GM23338 (cell line): ENCODE data around the gene MOSMO. TPM values are rescaled to one million over a fixed set of nuclear protein-coding genes. Genes with fewer than 3 reads are reported as not detected.
"Not testable (repeated sequence)": the region's sequence is repeated elsewhere in the genome, so short reads cannot be mapped to it uniquely, and the experiment has no call there.

Experiments used
- ATAC-seq: fragments of 200-7000 bp; cut with Tn5 transposase; 3 replicates; pipeline ENCODE4 v1.9.1; 2020
- DNase-seq: peaks from one replicate; pipeline ENCODE4 v3.0.0-alpha.2; 2015; ENCODE audit warnings: low spot score
- H2AFZ ChIP-seq: fragments of 200-600 bp; sonication (generic); 2 replicates; pipeline ENCODE4 v1.8.0; 2016; ENCODE audit warnings: antibody characterized with exemption, mild to moderate bottlenecking, moderate library complexity
- H3F3A ChIP-seq: fragments of 200-600 bp; sonication (generic); replicated peaks from 2 replicates; pipeline ENCODE4 v1.8.0; 2017; ENCODE audit warnings: antibody characterized with exemption, mixed run types, low read depth
- H3K27ac ChIP-seq: fragments of 200-600 bp; sonication (generic); 2 replicates; pipeline ENCODE4 v1.6.1; 2016; ENCODE audit warnings: low read depth
- H3K27me3 ChIP-seq: fragments of 200-600 bp; sonication (generic); 2 replicates; pipeline ENCODE4 v1.8.0; 2016; ENCODE audit warnings: mild to moderate bottlenecking, mixed run types, moderate library complexity; ENCODE audit not compliant: insufficient read depth
- H3K36me3 ChIP-seq: fragments of 200-600 bp; sonication (generic); 2 replicates; pipeline ENCODE4 v1.8.0; 2016; ENCODE audit warnings: mild to moderate bottlenecking; ENCODE audit not compliant: insufficient read depth
- H3K4me1 ChIP-seq: fragments of 200-600 bp; sonication (generic); 2 replicates; pipeline ENCODE4 v1.8.0; 2016; ENCODE audit warnings: mild to moderate bottlenecking, moderate library complexity; ENCODE audit not compliant: insufficient read depth
- H3K4me2 ChIP-seq: fragments of 200-600 bp; sonication (generic); 2 replicates; pipeline ENCODE4 v1.7.1; 2017; ENCODE audit warnings: mixed run types
- H3K4me3 ChIP-seq: fragments of 200-600 bp; sonication (generic); 2 replicates; pipeline ENCODE4 v1.6.1; 2016; ENCODE audit warnings: mixed run types
- H3K79me2 ChIP-seq: fragments of 200-600 bp; sonication (generic); replicated peaks from 2 replicates; pipeline ENCODE4 v1.8.0; 2017; ENCODE audit warnings: mild to moderate bottlenecking; ENCODE audit not compliant: insufficient read depth
- H3K9me2 ChIP-seq: fragments of 200-600 bp; sonication (generic); 2 replicates; pipeline ENCODE4 v1.8.0; 2017; ENCODE audit not compliant: insufficient read depth
- H4K20me1 ChIP-seq: fragments of 200-600 bp; sonication (generic); replicated peaks from 2 replicates; pipeline ENCODE4 v1.8.0; 2017; ENCODE audit warnings: mild to moderate bottlenecking; ENCODE audit not compliant: insufficient read depth
- H3K27ac Mint-ChIP-seq: 2 replicates; pipeline ENCODE4 v1.8.0; 2020; ENCODE audit warnings: inconsistent platforms, mild to moderate bottlenecking, moderate library complexity, mixed read lengths
- H3K27me3 Mint-ChIP-seq: 3 replicates; pipeline ENCODE4 v1.8.0; 2022; ENCODE audit warnings: low read depth, mild to moderate bottlenecking, moderate library complexity, mixed read lengths, inconsistent platforms; ENCODE audit not compliant: insufficient read depth, poor library complexity
- H3K36me3 Mint-ChIP-seq: 3 replicates; pipeline ENCODE4 v1.8.0; 2021; ENCODE audit warnings: low read depth, mild to moderate bottlenecking, inconsistent platforms, moderate library complexity, mixed read lengths
- H3K4me1 Mint-ChIP-seq: 3 replicates; pipeline ENCODE4 v1.8.0; 2020; ENCODE audit warnings: mild to moderate bottlenecking, inconsistent platforms, mixed read lengths
- H3K4me3 Mint-ChIP-seq: 3 replicates; pipeline ENCODE4 v1.8.0; 2021; ENCODE audit warnings: moderate library complexity, mild to moderate bottlenecking, inconsistent platforms, mixed read lengths
- H3K9me3 Mint-ChIP-seq: 3 replicates; pipeline ENCODE4 v1.8.0; 2020; ENCODE audit warnings: moderate library complexity, mild to moderate bottlenecking, inconsistent platforms, mixed read lengths
- CREB1 ChIP-seq: fragments of 250-450 bp; sonication (Bioruptor Pico); IDR thresholded peaks from 2 replicates; pipeline ENCODE4 v1.5.0; 2020; ENCODE audit warnings: low read depth, mild to moderate bottlenecking, moderate library complexity
- EZH2phosphoT487 ChIP-seq: fragments of 200-600 bp; sonication (generic); IDR thresholded peaks from one replicate; pipeline ENCODE4 v1.8.1; 2018; ENCODE audit warnings: antibody characterized with exemption; ENCODE audit not compliant: unreplicated experiment
- NANOG ChIP-seq: IDR thresholded peaks from 2 replicates; pipeline ENCODE4 v1.6.1; 2016; ENCODE audit warnings: antibody characterized with exemption, borderline replicate concordance
- STAT1 ChIP-seq: IDR thresholded peaks from one replicate; pipeline ENCODE4 v1.6.1; 2016; ENCODE audit warnings: antibody characterized with exemption; ENCODE audit not compliant: unreplicated experiment
- ZNF114 ChIP-seq: fragments of 250-450 bp; sonication (Bioruptor Pico); IDR thresholded peaks from 2 replicates; pipeline ENCODE4 v1.5.0; 2020; ENCODE audit warnings: mild to moderate bottlenecking, moderate library complexity
- ZNF331 ChIP-seq: fragments of 250-450 bp; sonication (Bioruptor Pico); IDR thresholded peaks from 2 replicates; pipeline ENCODE4 v1.5.0; 2020; ENCODE audit warnings: low read depth, mild to moderate bottlenecking, moderate library complexity
- polyA plus RNA-seq: library from polyadenylated mRNA; unstranded; fragments of >200 nt; fragmentation: Nextera tagmentation; extraction: Ambion mirVana; gene quantifications from 2 replicates; pipeline ENCODE4 v1.2.1, GENCODE V29; 2016
- total RNA-seq: library from RNA; depleted of rRNA; stranded (reverse); fragments of >200 nt; shearing (Covaris generic); gene quantifications from 2 replicates; pipeline ENCODE4 v1.2.3, GENCODE V29; 2014
- TF ChIP-seq, protein P1 (sequence below): IDR thresholded peaks from 2 replicates; pipeline ENCODE4 v1.6.1; 2016; ENCODE audit warnings: antibody characterized with exemption
- TF ChIP-seq, protein P2 (sequence below), 2 experiments: fragments of 200-600 bp in 1 of 2; sonication (generic) in 1 of 2; conservative IDR thresholded peaks; 2 replicates each; pipeline versions ENCODE4 v1.5.1 to v1.6.1; 2016 to 2017; ENCODE audit warnings: antibody characterized with exemption in 2 of 2, low read depth in 2 of 2, mild to moderate bottlenecking in 2 of 2, moderate library complexity in 1 of 2
- TF ChIP-seq, protein P3 (sequence below): fragments of 250-450 bp; sonication (Bioruptor Pico); IDR thresholded peaks from 2 replicates; pipeline ENCODE4 v1.5.0; 2020; ENCODE audit warnings: mild to moderate bottlenecking, moderate library complexity

MOSMO gene
- total and polyA plus RNA-seq, 2 experiments from 2014 or later, result 8.7 to 19.2 TPM

DNA sequence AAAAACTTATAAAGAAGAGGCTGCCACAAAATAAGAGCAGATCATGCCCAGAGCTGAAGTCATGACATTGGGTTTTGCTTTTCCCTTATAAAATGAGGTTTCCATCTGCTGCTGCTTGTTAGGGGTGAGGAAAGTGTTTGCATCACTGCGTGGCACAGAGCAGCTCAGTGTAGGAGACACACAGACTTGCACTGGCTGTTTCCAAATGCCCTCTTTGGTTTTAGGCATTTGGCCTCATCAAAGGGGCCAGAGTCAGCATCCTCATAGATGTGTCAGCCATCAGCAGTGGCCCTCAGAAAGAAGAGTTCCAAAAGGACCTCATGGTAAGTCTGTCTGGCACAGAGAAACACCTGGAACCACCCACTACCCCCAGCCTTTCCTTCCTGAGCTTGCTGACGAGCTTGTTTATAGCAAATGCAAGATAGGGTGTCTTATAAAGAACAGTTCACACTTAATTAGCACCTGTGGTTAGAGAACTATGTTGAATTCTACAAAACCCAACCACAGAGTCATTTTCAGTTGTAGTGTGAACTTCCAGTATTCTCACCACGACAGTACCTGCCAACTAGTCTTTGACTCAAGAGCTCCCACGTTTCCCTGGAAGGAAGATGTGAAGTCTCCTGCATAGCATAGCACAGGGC is 101.5 kb downstream of the MOSMO start:
- peaks cover 6% of the 10 kb centered on the region; the same call in 2 of the 3 replicates for H3K4me1 Mint-ChIP-seq
- no peak overlapping the region for H3K4me2 ChIP-seq
- no peak for TF ChIP-seq ZNF114
- no peak for TF ChIP-seq EZH2phosphoT487
- TF ChIP-seq CREB1 (CRISPR knock-in tag), result no peak
- TF ChIP-seq, protein P1, sequence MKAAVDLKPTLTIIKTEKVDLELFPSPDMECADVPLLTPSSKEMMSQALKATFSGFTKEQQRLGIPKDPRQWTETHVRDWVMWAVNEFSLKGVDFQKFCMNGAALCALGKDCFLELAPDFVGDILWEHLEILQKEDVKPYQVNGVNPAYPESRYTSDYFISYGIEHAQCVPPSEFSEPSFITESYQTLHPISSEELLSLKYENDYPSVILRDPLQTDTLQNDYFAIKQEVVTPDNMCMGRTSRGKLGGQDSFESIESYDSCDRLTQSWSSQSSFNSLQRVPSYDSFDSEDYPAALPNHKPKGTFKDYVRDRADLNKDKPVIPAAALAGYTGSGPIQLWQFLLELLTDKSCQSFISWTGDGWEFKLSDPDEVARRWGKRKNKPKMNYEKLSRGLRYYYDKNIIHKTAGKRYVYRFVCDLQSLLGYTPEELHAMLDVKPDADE, result no peak
- TF ChIP-seq, protein P2, sequence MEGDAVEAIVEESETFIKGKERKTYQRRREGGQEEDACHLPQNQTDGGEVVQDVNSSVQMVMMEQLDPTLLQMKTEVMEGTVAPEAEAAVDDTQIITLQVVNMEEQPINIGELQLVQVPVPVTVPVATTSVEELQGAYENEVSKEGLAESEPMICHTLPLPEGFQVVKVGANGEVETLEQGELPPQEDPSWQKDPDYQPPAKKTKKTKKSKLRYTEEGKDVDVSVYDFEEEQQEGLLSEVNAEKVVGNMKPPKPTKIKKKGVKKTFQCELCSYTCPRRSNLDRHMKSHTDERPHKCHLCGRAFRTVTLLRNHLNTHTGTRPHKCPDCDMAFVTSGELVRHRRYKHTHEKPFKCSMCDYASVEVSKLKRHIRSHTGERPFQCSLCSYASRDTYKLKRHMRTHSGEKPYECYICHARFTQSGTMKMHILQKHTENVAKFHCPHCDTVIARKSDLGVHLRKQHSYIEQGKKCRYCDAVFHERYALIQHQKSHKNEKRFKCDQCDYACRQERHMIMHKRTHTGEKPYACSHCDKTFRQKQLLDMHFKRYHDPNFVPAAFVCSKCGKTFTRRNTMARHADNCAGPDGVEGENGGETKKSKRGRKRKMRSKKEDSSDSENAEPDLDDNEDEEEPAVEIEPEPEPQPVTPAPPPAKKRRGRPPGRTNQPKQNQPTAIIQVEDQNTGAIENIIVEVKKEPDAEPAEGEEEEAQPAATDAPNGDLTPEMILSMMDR (conservative IDR thresholded peaks at IDR 0.05; ENCODE audit: low read depth in 2 of 2), result no peak
- no peak for TF ChIP-seq STAT1
- TF ChIP-seq, protein P3, sequence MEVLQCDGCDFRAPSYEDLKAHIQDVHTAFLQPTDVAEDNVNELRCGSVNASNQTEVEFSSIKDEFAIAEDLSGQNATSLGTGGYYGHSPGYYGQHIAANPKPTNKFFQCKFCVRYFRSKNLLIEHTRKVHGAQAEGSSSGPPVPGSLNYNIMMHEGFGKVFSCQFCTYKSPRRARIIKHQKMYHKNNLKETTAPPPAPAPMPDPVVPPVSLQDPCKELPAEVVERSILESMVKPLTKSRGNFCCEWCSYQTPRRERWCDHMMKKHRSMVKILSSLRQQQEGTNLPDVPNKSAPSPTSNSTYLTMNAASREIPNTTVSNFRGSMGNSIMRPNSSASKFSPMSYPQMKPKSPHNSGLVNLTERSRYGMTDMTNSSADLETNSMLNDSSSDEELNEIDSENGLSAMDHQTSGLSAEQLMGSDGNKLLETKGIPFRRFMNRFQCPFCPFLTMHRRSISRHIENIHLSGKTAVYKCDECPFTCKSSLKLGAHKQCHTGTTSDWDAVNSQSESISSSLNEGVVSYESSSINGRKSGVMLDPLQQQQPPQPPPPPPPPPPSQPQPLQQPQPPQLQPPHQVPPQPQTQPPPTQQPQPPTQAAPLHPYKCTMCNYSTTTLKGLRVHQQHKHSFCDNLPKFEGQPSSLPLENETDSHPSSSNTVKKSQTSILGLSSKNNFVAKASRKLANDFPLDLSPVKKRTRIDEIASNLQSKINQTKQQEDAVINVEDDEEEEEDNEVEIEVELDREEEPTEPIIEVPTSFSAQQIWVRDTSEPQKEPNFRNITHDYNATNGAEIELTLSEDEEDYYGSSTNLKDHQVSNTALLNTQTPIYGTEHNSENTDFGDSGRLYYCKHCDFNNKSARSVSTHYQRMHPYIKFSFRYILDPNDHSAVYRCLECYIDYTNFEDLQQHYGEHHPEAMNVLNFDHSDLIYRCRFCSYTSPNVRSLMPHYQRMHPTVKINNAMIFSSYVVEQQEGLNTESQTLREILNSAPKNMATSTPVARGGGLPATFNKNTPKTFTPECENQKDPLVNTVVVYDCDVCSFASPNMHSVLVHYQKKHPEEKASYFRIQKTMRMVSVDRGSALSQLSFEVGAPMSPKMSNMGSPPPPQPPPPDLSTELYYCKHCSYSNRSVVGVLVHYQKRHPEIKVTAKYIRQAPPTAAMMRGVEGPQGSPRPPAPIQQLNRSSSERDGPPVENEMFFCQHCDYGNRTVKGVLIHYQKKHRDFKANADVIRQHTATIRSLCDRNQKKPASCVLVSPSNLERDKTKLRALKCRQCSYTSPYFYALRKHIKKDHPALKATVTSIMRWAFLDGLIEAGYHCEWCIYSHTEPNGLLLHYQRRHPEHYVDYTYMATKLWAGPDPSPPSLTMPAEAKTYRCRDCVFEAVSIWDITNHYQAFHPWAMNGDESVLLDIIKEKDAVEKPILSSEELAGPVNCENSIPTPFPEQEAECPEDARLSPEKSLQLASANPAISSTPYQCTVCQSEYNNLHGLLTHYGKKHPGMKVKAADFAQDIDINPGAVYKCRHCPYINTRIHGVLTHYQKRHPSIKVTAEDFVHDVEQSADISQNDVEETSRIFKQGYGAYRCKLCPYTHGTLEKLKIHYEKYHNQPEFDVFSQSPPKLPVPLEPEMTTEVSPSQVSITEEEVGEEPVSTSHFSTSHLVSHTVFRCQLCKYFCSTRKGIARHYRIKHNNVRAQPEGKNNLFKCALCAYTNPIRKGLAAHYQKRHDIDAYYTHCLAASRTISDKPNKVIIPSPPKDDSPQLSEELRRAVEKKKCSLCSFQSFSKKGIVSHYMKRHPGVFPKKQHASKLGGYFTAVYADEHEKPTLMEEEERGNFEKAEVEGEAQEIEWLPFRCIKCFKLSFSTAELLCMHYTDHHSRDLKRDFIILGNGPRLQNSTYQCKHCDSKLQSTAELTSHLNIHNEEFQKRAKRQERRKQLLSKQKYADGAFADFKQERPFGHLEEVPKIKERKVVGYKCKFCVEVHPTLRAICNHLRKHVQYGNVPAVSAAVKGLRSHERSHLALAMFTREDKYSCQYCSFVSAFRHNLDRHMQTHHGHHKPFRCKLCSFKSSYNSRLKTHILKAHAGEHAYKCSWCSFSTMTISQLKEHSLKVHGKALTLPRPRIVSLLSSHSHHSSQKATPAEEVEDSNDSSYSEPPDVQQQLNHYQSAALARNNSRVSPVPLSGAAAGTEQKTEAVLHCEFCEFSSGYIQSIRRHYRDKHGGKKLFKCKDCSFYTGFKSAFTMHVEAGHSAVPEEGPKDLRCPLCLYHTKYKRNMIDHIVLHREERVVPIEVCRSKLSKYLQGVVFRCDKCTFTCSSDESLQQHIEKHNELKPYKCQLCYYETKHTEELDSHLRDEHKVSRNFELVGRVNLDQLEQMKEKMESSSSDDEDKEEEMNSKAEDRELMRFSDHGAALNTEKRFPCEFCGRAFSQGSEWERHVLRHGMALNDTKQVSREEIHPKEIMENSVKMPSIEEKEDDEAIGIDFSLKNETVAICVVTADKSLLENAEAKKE (CRISPR knock-in tag), result no peak
- TF ChIP-seq ZNF331 (CRISPR knock-in tag), result no peak
- TF ChIP-seq NANOG, result no peak

DNA sequence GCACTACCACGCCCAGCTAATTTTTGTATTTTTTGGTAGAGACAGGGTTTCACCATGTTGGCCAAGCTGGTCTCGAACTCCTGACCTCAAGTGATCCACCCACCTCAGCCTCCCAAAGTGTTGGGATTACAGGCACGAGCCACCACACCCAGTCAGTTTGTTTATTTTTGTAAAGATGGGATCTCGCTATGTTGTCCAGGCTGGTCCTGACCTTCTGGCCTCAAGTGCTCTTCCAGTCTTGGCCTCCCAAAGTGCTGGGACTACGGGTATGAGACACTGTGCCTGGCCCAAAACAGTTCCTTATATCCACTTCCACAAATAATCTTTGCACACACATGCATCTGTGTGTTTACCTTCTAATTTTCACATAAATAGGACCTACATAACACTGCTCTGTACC is 103.7 kb downstream of the MOSMO start:
- not testable (repeated sequence) for H3K4me1 ChIP-seq, H3K27ac Mint-ChIP-seq, H4K20me1 ChIP-seq, ATAC-seq, H3K27me3 ChIP-seq, H3K9me3 Mint-ChIP-seq, H3K4me3 ChIP-seq, H3K36me3 Mint-ChIP-seq, H3K4me3 Mint-ChIP-seq, DNase-seq, H3K9me2 ChIP-seq, H3K79me2 ChIP-seq, H2AFZ ChIP-seq, H3K4me1 Mint-ChIP-seq, H3K4me2 ChIP-seq, H3K36me3 ChIP-seq, H3F3A ChIP-seq, H3K27ac ChIP-seq, H3K27me3 Mint-ChIP-seq

More for the DNA sequence above, 101.5 kb downstream of the MOSMO start:
- Histone ChIP-seq H2AFZ (no peak overlapping the region), H3K79me2 (no peaks in the 10 kb centered on the region), H3K4me1 (peaks cover 3% of the 10 kb centered on the region), H3K4me3 (no peak overlapping the region), H3F3A (0 out of 2 replicates have a peak, but pooled peaks cover 3% of the 10 kb centered on the region), H3K27ac (no peak overlapping the region), H3K9me2 (no peaks in the 10 kb centered on the region), H4K20me1 (no peaks in the 10 kb centered on the region), H3K36me3 (no peaks in the 10 kb centered on the region), H3K27me3 (no peaks in the 10 kb centered on the region)
- no peak overlapping the region for H3K4me3 Mint-ChIP-seq
- no peak overlapping the region for H3K27ac Mint-ChIP-seq
- H3K27me3 Mint-ChIP-seq, result peaks cover under 1% of the 10 kb centered on the region
- H3K9me3 Mint-ChIP-seq, result no peaks in the 10 kb centered on the region
- DNase-seq (no peak), ATAC-seq (no peak)
- H3K36me3 Mint-ChIP-seq, result no peaks in the 10 kb centered on the region
